H1 (cell line): Measurements from ENCODE around the gene NR1I2. TPM values are rescaled to one million over a fixed set of nuclear protein-coding genes. Genes with fewer than 3 reads are reported as not detected.

ENCODE experiments used
- CTCF ChIA-PET: fragments of 300-600 bp; sonication (Branson Sonifier 250); formaldehyde crosslinking; loops from one replicate; lab custom pipeline; 2021; ENCODE audit not compliant: partially characterized antibody; lab: Charles Lee
- POLR2A ChIA-PET: fragments of 300-600 bp; sonication (Branson Sonifier 250); formaldehyde crosslinking; loops from one replicate; lab custom pipeline; 2021; ENCODE audit warnings: inconsistent platforms; ENCODE audit not compliant: partially characterized antibody; lab: Charles Lee
- DNase-seq, 2 experiments: peaks; one replicate each; pipeline versions ENCODE4 v3.0.0 to v3.0.0-alpha.2; 2010 to 2022; ENCODE audit warnings: low spot score in 2 of 2, low read depth in 1 of 2, mixed read lengths in 1 of 2
- FAIRE-seq: peaks from 2 replicates; lab custom pipeline; 2011; peaks lifted over from hg19 to GRCh38; lab: Jason Lieb, UNC
- H2AFZ ChIP-seq: 2 replicates; pipeline ENCODE4 v1.8.1; 2012; ENCODE audit warnings: low read length, inconsistent platforms
- H2AK5ac ChIP-seq: 2 replicates; pipeline ENCODE4 v1.6.1; 2013; ENCODE audit warnings: low read depth, low read length
- H2BK120ac ChIP-seq: replicated peaks from 2 replicates; pipeline ENCODE3; 2013; ENCODE audit warnings: low read depth, low read length, inconsistent platforms
- H2BK12ac ChIP-seq: 2 replicates; pipeline ENCODE4 v1.6.1; 2013; ENCODE audit warnings: low read depth, low read length
- H2BK15ac ChIP-seq: 2 replicates; pipeline ENCODE4 v1.6.1; 2013; ENCODE audit warnings: low read length
- H2BK20ac ChIP-seq: 2 replicates; pipeline ENCODE4 v1.6.1; 2013; ENCODE audit warnings: low read length
- H2BK5ac ChIP-seq: 2 replicates; pipeline ENCODE4 v1.6.1; 2013; ENCODE audit warnings: low read depth, low read length
- H3K14ac ChIP-seq: 2 replicates; pipeline ENCODE4 v1.6.1; 2013; ENCODE audit warnings: inconsistent platforms; ENCODE audit not compliant: insufficient read length
- H3K18ac ChIP-seq: 2 replicates; pipeline ENCODE4 v1.6.1; 2013; ENCODE audit warnings: low read length; ENCODE audit errors: extremely low read depth
- H3K23ac ChIP-seq: 2 replicates; pipeline ENCODE4 v1.6.1; 2013; ENCODE audit warnings: inconsistent platforms; ENCODE audit not compliant: insufficient read length
- H3K23me2 ChIP-seq: 2 replicates; pipeline ENCODE4 v1.6.1; 2013; ENCODE audit warnings: low read depth, low read length
- H3K27ac ChIP-seq: 2 replicates; pipeline ENCODE4 v1.6.1; 2011; ENCODE audit warnings: low read depth, low read length, inconsistent platforms
- H3K27me3 ChIP-seq, 4 experiments: replicated peaks in 1 of 4; 1 replicate in 1 of 4; 2 replicates in 3 of 4; pipeline versions ENCODE4 v1.6.1 to v1.8.1; 2011 to 2013; ENCODE audit warnings: low read length in 3 of 4, mild to moderate bottlenecking in 3 of 4, inconsistent platforms in 2 of 4, mixed read lengths in 2 of 4, moderate library complexity in 1 of 4; ENCODE audit not compliant: control insufficient read depth in 3 of 4, insufficient read depth in 3 of 4; ENCODE audit errors: extremely low read depth in 1 of 4
- H3K36me3 ChIP-seq, 4 experiments: 2 replicates each; pipeline versions ENCODE4 v1.6.1 to v1.8.1; 2011 to 2013; ENCODE audit warnings: mild to moderate bottlenecking in 4 of 4, low read length in 3 of 4, moderate library complexity in 2 of 4, control low read depth in 1 of 4, inconsistent platforms in 1 of 4; ENCODE audit not compliant: insufficient read depth in 4 of 4, control insufficient read depth in 2 of 4
- H3K4ac ChIP-seq: replicated peaks from 2 replicates; pipeline ENCODE3; 2013; ENCODE audit warnings: low read length, low read depth, mixed read lengths, inconsistent platforms; ENCODE audit not compliant: insufficient read length
- H3K4me1 ChIP-seq, 4 experiments: replicated peaks in 1 of 4; 1 replicate in 1 of 4; 2 replicates in 3 of 4; pipeline versions ENCODE4 v1.6.1 to v1.8.1; 2011 to 2013; ENCODE audit warnings: low read length in 3 of 4, inconsistent platforms in 2 of 4, mixed read lengths in 1 of 4; ENCODE audit not compliant: insufficient read depth in 4 of 4, control insufficient read depth in 3 of 4
- H3K4me2 ChIP-seq, 2 experiments: 2 replicates each; pipeline versions ENCODE4 v1.6.1 to v1.8.1; 2011 to 2013; ENCODE audit warnings: low read depth in 2 of 2, low read length in 2 of 2, control low read depth in 1 of 2, inconsistent platforms in 1 of 2, mild to moderate bottlenecking in 1 of 2; ENCODE audit not compliant: insufficient read depth in 1 of 2
- H3K4me3 ChIP-seq, 4 experiments: fragments of 200-600, 300-600 bp in 1 of 4; sonication (generic), shearing (Covaris generic), sonication (Bioruptor Twin) in 1 of 4; 2 replicates each; pipeline versions ENCODE4 v1.5.1 to v1.8.1; 2011 to 2016; ENCODE audit warnings: low read length in 4 of 4, low read depth in 3 of 4, control low read depth in 2 of 4, inconsistent platforms in 2 of 4, mild to moderate bottlenecking in 2 of 4, mixed read lengths in 1 of 4, moderate library complexity in 1 of 4; ENCODE audit not compliant: insufficient read depth in 2 of 4; ENCODE audit errors: extremely low read depth in 1 of 4
- H3K56ac ChIP-seq: replicated peaks from 2 replicates; pipeline ENCODE3; 2013; ENCODE audit warnings: low read depth, mild to moderate bottlenecking, mixed read lengths, low read length, inconsistent platforms; ENCODE audit not compliant: insufficient read length
- H3K79me1 ChIP-seq: 2 replicates; pipeline ENCODE4 v1.6.1; 2013; ENCODE audit warnings: low read depth, low read length, control low read depth
- H3K79me2 ChIP-seq, 2 experiments: 2 replicates each; pipeline versions ENCODE4 v1.6.1 to v1.8.1; 2012 to 2013; ENCODE audit warnings: low read length in 2 of 2, mild to moderate bottlenecking in 2 of 2, inconsistent platforms in 1 of 2; ENCODE audit not compliant: insufficient read depth in 2 of 2, control insufficient read depth in 1 of 2
- H3K9ac ChIP-seq, 4 experiments: replicated peaks in 1 of 4; 1 replicate in 1 of 4; 2 replicates in 3 of 4; pipeline versions ENCODE4 v1.6.1 to v1.8.1; 2011 to 2013; ENCODE audit warnings: low read depth in 3 of 4, low read length in 3 of 4, control low read depth in 2 of 4, mild to moderate bottlenecking in 2 of 4, moderate library complexity in 2 of 4, inconsistent platforms in 1 of 4; ENCODE audit errors: extremely low read depth in 1 of 4
- H3K9me3 ChIP-seq, 2 experiments: 2 replicates each; pipeline versions ENCODE4 v1.6.1 to v1.8.1; 2012 to 2013; ENCODE audit warnings: mild to moderate bottlenecking in 2 of 2, moderate library complexity in 2 of 2, control low read depth in 1 of 2, inconsistent platforms in 1 of 2, low read depth in 1 of 2, low read length in 1 of 2, mixed read lengths in 1 of 2; ENCODE audit not compliant: insufficient read depth in 2 of 2
- H4K20me1 ChIP-seq, 2 experiments: replicated peaks in 1 of 2; 2 replicates each; pipeline versions ENCODE3 to v1.8.1; 2011 to 2013; ENCODE audit warnings: inconsistent platforms in 2 of 2, low read length in 2 of 2, mild to moderate bottlenecking in 1 of 2; ENCODE audit not compliant: insufficient read depth in 2 of 2, control insufficient read depth in 1 of 2
- H4K5ac ChIP-seq: 2 replicates; pipeline ENCODE4 v1.6.1; 2013; ENCODE audit warnings: low read length, low read depth, mixed read lengths, inconsistent platforms; ENCODE audit not compliant: insufficient read length
- H4K8ac ChIP-seq: 2 replicates; pipeline ENCODE4 v1.8.0; 2013; ENCODE audit warnings: mild to moderate bottlenecking, moderate library complexity, low read length, inconsistent platforms; ENCODE audit not compliant: insufficient read depth; ENCODE audit errors: extremely low read depth
- H4K91ac ChIP-seq: replicated peaks from 2 replicates; pipeline ENCODE3; 2013; ENCODE audit warnings: low read length, mixed read lengths, inconsistent platforms; ENCODE audit not compliant: insufficient read length
- GABPA ChIP-seq: IDR thresholded peaks from 2 replicates; pipeline ENCODE4 v1.6.1; 2011; ENCODE audit warnings: mild to moderate bottlenecking, low read length, moderate library complexity, borderline replicate concordance; ENCODE audit not compliant: insufficient read depth
- SUZ12 ChIP-seq: fragments of 200-600 bp; sonication (generic); IDR thresholded peaks from 2 replicates; pipeline ENCODE4 v1.6.1; 2012; ENCODE audit warnings: mild to moderate bottlenecking, inconsistent platforms, low read length, moderate library complexity, mixed read lengths
- WGBS, 2 experiments: shearing (Covaris generic) in 1 of 2; methylation state at CpG; one replicate each; pipeline versions ENCODE4 v1.1.6 to v1.1.7; 2013 to 2015; ENCODE audit warnings: low lambda C conversion rate in 2 of 2, mixed read lengths in 2 of 2, inconsistent platforms in 1 of 2, low coverage in 1 of 2, missing lambda C conversion rate in 1 of 2; ENCODE audit not compliant: insufficient replicate concordance in 2 of 2, insufficient coverage in 1 of 2, insufficient read length in 1 of 2; ENCODE audit errors: extremely low coverage in 1 of 2, missing lambda C conversion rate in 1 of 2; 5-methylcytosine and 5-hydroxymethylcytosine counted together
- long read RNA-seq, 2 experiments: library from RNA in 1 of 2; library from capped mRNA in 1 of 2; stranded (forward); transcript quantifications; one replicate each; pipeline ENCODE4 v2.0.0, GENCODE V29; 2021; ENCODE audit warnings: inconsistent platforms in 1 of 2
- polyA minus RNA-seq, 3 experiments: library from RNA; depleted of rRNA, polyadenylated mRNA; stranded (reverse); fragments of >200 nt; gene quantifications; 1 replicate in 2 of 3; 2 replicates in 1 of 3; pipeline ENCODE4 v1.2.3, GENCODE V29; 2011
- polyA plus RNA-seq, 7 experiments: library from polyadenylated mRNA; depleted of rRNA in 3 of 7; stranded (reverse) in 5 of 7; unstranded in 2 of 7; fragments of >200 nt in 5 of 7; fragments of 200-250 nt in 2 of 7; gene quantifications; 1 replicate in 5 of 7; 2 replicates in 1 of 7; 4 replicates in 1 of 7; pipeline versions ENCODE4 v1.2.1 to v1.2.3, GENCODE V29; 2011 to 2013; ENCODE audit warnings: missing spikeins in 2 of 7, mixed read lengths in 2 of 7
- total RNA-seq: library from RNA; stranded (reverse); fragmentation: NEBNext Ultra II Directional; extraction: Animal tissue kit (Norgen Biotek cat#: 25700); gene quantifications from 2 replicates; pipeline ENCODE4 v1.2.1, GENCODE V29; 2021
- TF ChIP-seq, protein P1 (sequence below), 3 experiments: IDR thresholded peaks; 1 replicate in 2 of 3; 2 replicates in 1 of 3; pipeline versions ENCODE4 v1.5.1 to v1.6.1; 2011; ENCODE audit warnings: low read length in 3 of 3, mild to moderate bottlenecking in 3 of 3, inconsistent platforms in 2 of 3, low read depth in 1 of 3, moderate library complexity in 1 of 3; ENCODE audit not compliant: insufficient read depth in 1 of 3; ENCODE audit errors: control extremely low read depth in 1 of 3

NR1I2 gene
- total RNA-seq (0.28 and 0.44 TPM in 2 replicates), polyA plus RNA-seq (2011; rRNA removed) (1.8 and 2.6 TPM in 2 replicates), polyA minus RNA-seq (2011; rRNA and poly(A)+ RNA removed) (1.7 TPM in 2 replicates)
- polyA plus RNA-seq (2011; cell fraction: cytosol; rRNA removed), result 2.6 TPM
- 4.2 TPM for polyA plus RNA-seq (2011; cell fraction: nucleus; rRNA removed)
- 0.93 to 2.0 TPM (median 1.3 TPM) in 4 replicates for polyA plus RNA-seq (2012, experiment 1 of 2)
- polyA plus RNA-seq (2012, experiment 2 of 2), result 0.58 TPM
- polyA plus RNA-seq (2013, experiment 1 of 2), result 0.16 TPM
- polyA plus RNA-seq (2013, experiment 2 of 2), result 0.13 TPM
- polyA minus RNA-seq (2011; cell fraction: cytosol; rRNA and poly(A)+ RNA removed), result 1.5 TPM
- 3.0 TPM for polyA minus RNA-seq (2011; cell fraction: nucleus; rRNA and poly(A)+ RNA removed)
- long read RNA-seq, experiment 1, result 0 reads
- long read RNA-seq, experiment 2, result 0 reads

DNA sequence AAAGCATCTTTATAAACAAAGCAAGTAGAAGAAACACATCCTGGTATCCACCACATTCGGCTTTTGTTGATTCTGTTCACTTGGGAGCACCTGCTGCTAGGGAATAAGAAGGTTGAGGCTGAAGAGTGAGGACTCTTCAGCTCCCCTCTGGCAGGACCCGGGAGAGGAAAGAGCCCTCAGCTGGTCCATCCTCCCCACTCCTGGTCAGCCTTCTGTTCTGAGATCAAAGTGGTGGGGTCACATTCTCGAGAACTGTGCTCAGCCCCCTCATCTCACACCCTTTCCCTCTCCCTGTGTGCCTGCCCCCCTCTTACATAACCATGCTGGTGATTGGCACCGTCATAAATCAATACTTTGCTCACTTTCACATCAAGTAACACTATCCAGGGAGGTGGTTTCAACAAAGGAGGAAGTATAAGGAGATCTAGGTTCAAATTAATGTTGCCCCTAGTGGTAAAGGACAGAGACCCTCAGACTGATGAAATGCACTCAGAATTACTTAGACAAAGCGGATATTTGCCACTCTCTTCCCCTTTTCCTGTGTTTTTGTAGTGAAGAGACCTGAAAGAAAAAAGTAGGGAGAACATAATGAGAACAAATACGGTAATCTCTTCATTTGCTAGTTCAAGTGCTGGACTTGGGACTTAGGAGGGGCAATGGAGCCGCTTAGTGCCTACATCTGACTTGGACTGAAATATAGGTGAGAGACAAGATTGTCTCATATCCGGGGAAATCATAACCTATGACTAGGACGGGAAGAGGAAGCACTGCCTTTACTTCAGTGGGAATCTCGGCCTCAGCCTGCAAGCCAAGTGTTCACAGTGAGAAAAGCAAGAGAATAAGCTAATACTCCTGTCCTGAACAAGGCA lies at the start of gene NR1I2:
Gene NR1I2 (plus strand): TSS at position 772 of the 869 bp plus-strand sequence.
- WGBS, 2 experiments, result 84% methylated on average over 9 of the region's 10 CpGs; no CpG with 5 or more reads in 1 of the 2 experiments
- H3K14ac ChIP-seq, result no peak within 1 kb of the TSS

More for the DNA sequence above, at the start of gene NR1I2:
- Histone ChIP-seq H2BK120ac (no peak within 1 kb of the TSS), H3K27ac (no peak within 1 kb of the TSS), H3K27me3 (no peaks in the 10 kb centered on the region), H3K79me1 (no peaks in the 10 kb centered on the region), H3K9me3 (peaks cover 0 to 2% of the 10 kb centered on the region in 2 experiments; a peak in 1 of 4 replicates), H4K5ac (no peak within 1 kb of the TSS), H2BK15ac (no peak within 1 kb of the TSS), H2BK5ac (no peak within 1 kb of the TSS), H3K36me3 (no peaks in the 10 kb centered on the region), H3K18ac (no peak within 1 kb of the TSS), H4K91ac (no peak within 1 kb of the TSS), H2AFZ (no peak within 1 kb of the TSS), H2BK12ac (no peak within 1 kb of the TSS), H3K4me1 (no peaks in the 10 kb centered on the region), H3K23ac (no peak within 1 kb of the TSS), H3K9ac (no peak within 1 kb of the TSS), H3K23me2 (no peaks in the 10 kb centered on the region), H3K4ac (no peak within 1 kb of the TSS), H3K56ac (no peak within 1 kb of the TSS), H4K20me1 (no peaks in the 10 kb centered on the region), H2BK20ac (no peak within 1 kb of the TSS), H3K4me2 (no peak within 1 kb of the TSS), H4K8ac (no peak within 1 kb of the TSS), H3K4me3 (no peak within 1 kb of the TSS), H2AK5ac (no peak within 1 kb of the TSS), H3K79me2 (no peaks in the 10 kb centered on the region)
- ChIA-PET CTCF (interaction anchor here (1.1 to 1.4 kb wide), 3 partner anchors 10 to 69 kb away, joined by 3 to 5 read pairs (median 3); no protein-coding TSS in a partner anchor), POLR2A (no interaction called here)
- TF ChIP-seq GABPA (no peak), SUZ12 (no peak)
- TF ChIP-seq, protein P1, sequence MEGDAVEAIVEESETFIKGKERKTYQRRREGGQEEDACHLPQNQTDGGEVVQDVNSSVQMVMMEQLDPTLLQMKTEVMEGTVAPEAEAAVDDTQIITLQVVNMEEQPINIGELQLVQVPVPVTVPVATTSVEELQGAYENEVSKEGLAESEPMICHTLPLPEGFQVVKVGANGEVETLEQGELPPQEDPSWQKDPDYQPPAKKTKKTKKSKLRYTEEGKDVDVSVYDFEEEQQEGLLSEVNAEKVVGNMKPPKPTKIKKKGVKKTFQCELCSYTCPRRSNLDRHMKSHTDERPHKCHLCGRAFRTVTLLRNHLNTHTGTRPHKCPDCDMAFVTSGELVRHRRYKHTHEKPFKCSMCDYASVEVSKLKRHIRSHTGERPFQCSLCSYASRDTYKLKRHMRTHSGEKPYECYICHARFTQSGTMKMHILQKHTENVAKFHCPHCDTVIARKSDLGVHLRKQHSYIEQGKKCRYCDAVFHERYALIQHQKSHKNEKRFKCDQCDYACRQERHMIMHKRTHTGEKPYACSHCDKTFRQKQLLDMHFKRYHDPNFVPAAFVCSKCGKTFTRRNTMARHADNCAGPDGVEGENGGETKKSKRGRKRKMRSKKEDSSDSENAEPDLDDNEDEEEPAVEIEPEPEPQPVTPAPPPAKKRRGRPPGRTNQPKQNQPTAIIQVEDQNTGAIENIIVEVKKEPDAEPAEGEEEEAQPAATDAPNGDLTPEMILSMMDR (IDR thresholded peaks at IDR 0.05; ENCODE audit: control extremely low read depth in 1 of 3, insufficient read depth in 1 of 3, low read depth in 1 of 3, low read length in 3 of 3), result peak in 1 of 3 experiments; percentile 10; a peak in 1 of 4 replicates
- DNase-seq (no peak), FAIRE-seq (no peak)
